GM18519 (cell line): ENCODE measurements around the gene PEX14.
"Not testable (repeated sequence)": the region's sequence is repeated elsewhere in the genome, so short reads cannot be mapped to it uniquely, and the experiment has no call there.

Experiments used
- ATAC-seq: cut with Tn5 transposase; IDR thresholded peaks from one replicate; pipeline ENCODE4 v1.9.1; 2021; ENCODE audit warnings: mild to moderate bottlenecking, moderate library complexity; ENCODE audit not compliant: unreplicated experiment, low FRiP score

The PEX14 gene

DNA sequence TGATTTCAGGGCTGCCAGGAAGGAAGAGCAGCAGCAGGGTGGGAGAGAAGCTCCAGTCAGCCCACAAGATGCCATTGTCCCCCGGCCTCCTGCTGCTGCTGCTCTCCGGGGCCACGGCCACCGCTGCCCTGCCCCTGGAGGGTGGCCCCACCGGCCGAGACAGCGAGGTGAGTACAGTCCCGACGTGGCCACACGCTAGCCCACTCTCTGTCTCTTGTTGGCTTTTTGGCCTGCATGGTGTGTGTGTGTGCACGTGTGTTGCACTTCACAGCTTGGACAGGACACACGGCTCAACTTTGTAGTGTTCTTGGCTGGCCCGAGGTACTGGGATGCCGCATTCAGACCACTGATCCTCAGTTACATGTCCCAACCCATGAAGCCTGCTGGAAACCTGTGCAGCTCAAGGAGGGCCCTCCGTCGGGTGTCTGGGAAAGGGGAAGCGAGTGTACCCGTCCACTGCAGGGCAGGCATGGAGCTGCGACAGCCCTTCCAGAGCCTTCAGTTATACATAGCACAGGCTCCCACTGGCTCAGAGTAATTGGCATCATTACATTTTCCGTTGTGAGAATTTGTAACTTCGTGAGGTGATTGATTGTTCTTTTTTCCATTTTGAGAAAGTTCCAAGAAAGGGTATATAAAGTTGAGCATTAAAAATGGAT, 24.5 kb upstream of the PEX14 start:
- no peak for ATAC-seq

DNA sequence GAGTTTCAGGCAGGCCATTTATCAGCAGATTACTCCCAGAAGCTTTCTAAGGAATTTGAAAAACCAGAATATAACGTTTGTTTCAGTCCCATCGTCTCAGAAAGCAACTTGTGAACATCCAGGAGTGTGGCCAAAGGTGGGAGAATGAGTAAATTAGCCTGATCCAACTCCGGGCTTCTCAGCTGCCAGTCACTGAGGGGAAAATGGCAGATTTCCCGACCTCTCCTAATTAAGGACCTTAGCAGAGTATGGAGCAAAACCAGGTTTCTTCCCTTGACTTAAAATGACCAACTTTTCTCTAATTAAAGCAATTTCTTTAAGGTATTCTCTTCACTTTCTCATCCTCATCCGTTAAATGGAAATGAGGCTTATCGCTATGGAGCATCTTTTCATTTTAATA, 23.9 kb upstream of the PEX14 start:
- no peak for ATAC-seq

DNA sequence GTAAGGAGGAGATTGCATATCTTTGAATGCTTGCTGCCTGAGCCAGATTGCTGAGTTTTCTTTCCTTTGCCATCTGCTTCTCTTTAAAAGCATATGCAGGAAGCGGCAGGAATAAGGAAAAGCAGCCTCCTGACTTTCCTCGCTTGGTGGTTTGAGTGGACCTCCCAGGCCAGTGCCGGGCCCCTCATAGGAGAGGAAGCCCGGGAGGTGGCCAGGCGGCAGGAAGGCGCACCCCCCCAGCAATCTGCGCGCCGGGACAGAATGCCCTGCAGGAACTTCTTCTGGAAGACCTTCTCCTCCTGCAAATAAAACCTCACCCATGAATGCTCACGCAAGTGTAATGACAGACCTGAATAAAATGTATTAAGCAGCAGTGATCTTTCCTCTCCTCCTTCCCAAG, 23.5 kb upstream of the PEX14 start:
- no peak for ATAC-seq

DNA sequence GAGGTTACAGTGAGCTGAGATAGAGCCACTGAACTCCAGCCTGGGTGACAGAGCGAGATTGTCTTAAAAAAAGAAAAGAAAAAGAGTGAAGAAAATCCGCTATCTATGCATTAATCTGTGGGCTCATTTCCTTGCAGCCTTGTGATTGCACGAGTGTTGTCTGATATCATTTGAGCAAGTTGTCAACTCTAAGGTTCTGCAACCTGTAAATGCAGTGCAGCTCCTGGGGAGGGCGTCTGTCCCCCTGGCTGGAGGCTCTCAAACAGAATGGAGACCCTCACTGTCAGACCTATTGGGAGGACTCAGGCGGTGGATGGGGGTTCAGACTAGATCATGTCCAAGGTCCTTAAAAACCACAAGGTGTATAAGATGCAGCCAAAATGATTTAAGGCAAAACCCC, 18.7 kb upstream of the PEX14 start:
- ATAC-seq, result no peak

DNA sequence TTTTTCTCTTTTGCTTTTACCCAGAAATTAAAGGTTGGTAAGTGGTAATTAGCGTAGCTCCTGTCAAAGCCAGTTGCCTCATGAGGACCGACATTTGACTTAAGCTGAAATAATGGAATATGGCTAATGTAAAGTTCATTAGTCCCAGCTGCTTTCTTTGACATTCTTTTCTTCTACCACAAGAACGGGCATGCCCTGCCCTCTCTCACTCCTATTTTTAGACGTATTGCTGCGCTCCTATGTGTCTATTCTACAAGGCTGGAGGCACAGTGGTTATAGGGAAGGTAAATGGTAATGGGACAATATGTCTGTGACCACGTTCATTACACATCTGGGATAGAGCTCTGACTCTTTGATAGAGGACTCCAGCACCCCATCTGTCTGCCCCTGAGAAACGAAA, 18.1 kb upstream of the PEX14 start:
- no peak for ATAC-seq

DNA sequence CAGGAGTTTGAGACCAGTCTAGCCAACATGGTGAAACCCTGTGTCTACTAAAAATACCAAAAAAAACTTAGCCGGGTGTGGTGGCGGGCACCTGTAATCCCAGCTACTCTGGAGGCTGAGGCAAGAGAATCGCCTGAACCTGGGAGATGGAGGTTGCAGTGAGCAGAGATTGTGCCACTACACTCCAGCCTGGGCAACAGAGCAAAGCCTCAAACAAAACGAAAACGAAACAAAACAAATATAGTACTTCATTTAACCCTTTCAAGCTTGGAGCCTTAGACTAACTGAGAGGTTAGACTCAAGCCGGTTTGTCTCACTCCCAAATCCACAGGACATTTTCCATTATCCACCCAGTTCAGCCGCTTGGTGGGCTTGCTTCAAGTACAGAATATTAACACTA, 17.3 kb upstream of the PEX14 start:
- ATAC-seq, result not testable (repeated sequence)

DNA sequence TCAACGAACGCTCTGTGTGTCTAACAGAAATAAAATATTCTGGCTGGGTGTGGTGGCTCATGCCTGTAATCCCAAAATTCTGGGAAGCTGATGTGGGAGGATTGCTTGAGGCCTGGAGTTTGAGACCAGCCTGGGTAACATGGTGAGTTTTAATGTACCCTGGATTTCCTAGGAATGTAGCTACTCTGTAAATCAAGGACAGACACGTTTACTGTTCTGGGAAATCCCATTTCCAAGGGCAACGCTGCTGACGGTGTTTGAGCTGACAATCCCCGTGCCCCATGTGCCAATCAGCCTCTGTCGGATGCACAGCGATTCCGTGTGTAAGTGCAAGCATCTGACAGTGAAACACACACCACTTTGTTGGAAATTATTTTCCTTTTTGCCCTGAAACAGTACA, 16.9 kb upstream of the PEX14 start:
- ATAC-seq, result no peak

DNA sequence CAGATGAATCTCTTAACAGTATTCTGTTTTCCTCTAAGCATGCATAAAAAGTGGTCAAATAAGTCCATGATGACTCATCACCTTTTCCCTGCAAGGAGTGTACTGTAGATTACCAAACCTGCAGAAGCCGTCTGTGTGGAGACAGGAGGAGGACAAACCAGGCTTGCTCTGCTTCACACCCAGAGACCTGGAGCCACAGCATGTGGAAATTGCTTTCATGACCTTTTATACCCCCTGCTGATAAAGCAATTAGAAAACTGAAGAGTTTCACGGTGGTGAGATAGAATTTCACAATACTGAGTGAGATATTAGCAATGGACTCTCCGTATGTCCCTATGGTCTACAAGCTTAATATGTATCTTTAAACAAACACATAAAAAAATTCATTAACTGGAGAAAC, 15.6 kb upstream of the PEX14 start:
- ATAC-seq, result no peak

DNA sequence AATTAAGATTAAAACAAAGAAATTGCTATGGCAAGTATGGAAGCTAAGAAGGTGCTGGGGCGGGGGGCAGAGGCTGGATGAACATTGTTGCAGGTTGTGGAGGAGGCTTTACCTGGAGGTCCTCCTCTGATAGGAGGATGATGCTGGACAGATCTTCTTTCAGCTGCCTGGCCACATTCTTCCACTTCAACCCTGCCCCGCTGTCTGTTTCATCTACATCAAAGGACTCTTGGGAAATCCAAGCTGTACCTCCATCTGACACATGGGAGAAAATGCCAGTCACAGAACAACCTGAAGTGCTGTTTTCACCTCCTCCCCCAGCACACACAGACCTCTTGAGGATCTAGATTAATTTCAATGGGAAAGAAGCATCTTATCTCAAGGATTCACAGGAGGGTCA, 7.7 kb upstream of the PEX14 start:
- ATAC-seq, result no peak

DNA sequence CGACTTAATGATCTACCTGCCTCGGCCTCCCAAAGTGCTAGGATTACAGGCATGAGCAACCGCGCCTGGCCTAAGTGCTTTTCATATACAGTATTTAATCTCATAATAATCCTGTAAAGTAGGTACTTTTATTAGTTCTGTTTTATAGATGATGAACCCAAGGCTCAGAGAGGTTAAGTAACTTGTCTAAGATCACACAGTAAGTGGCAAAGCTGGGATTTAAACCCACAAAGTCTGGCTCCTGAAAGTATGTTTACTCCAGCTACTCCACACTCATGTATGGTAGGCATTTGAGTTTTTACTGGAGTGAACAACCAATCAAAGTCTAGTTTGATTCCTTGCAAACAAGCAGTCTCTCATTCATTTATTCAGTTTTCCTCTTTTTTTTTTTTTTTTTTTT, 4.7 kb upstream of the PEX14 start:
- no peak for ATAC-seq

DNA sequence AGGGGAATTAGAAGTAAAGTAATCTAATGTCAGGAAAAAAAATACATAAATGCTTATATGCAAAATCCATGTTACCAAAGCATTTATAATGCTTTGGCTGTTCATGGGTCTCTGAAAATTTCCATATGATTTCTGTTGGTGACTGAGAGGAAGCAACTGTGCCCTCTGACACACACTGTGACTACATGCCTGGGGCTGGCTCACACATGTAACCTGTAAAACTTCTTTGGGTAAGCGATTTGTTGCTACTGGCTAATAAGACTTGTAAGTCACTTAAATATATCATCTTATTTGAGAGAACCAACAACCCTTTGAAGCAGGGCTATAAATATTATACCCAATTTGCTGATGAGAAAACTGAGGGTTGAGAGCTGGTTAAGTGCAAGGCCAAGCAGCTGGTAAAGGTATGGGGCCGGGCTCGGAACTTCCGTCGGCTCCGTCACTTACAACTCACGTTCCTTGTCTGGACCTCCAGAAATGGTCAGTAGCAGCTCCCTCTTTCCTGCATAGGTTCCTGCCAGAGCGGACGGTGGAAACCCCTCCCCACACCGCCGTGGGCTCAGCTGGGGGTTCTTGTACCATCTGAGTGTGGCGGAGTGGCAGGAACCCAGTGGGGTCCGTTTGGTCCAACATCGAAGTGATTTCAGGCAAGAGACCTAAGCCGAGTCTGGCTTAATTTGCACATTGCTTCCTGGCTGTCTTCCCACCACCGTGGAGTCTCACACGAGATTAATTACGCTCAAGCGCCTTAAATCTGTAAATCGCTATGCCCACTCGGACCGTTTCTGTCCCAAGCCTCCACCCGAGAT, 3.1 kb upstream of the PEX14 start:
- no peak for ATAC-seq

DNA sequence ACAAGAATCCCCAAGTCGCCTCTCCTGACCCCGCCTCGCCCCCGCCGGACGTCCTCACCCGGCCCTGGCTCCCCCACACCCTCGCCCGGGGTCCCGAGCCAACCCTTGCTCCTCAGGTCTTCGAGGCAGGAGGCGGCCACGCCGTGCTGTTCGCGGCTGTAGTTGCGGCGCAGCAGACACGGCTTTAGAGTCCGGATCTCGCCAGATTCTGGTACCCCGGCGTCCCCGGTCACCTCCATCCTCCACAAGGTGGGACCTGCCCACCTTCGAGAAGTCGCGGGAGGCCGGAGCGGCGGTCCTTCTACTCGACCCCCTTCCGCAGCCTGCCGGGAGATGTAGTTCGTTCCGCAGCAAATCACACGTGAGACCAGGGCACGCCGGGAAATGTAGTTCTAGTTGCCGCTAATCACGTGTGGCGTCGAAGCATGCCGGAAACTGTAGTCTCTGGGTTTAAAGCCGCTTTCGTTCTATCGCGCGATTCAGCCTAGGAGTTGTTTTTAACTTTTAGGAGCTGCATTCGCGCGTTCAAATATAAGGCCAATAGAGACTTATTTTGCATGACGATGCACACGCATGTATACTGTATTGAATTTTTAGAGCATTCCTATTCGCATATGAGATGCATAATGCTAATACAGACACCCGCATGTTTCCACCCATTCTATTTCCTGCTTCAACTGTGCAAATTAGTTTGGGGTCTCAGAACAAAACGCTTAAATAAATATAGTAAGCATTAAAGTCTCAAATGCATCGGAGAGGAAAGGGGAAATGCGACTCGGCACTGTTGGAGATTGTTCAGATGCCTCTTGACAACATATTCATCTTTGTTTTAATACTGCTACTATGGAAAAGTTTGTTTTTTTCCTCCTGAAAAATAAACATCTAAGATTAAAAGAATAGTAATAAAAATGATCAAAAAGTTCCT, 2.3 kb upstream of the PEX14 start, which contains the start of gene DFFA:
TSS of gene DFFA (minus strand) at position 310 of the 925 bp plus-strand sequence. CDS start at position 239, 71 bp downstream.
- ATAC-seq, result peak; percentile 72

DNA sequence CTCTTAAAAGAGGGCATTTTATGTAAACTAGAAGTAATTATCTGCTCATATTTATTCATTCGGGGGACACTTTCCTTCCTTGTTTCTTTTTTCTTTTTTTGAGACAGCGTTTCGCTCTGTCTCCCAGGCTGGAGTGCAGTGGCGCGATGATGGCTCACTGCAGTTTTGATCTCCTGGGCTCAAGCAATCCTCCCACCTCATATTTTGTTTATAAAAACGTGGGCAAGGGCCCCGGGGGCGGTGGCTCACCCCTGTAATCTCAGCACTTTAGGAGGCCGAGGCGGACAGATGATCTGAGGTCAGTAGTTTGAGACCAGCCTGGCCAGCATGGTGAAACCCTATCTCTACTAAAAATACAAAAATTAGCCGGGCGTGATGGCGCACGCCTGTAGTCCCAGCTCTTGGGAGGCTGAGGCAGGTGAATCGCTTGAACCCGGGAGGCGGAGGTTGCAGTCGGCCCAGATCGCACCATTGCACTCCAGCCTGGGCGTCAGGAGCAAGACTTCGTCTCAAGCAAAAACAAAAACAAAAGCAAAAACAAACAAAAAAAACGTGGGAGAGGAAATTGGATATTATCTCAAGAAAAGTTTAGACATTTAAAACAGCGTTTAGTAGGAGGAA, 1.5 kb upstream of the PEX14 start:
- ATAC-seq, result no peak

DNA sequence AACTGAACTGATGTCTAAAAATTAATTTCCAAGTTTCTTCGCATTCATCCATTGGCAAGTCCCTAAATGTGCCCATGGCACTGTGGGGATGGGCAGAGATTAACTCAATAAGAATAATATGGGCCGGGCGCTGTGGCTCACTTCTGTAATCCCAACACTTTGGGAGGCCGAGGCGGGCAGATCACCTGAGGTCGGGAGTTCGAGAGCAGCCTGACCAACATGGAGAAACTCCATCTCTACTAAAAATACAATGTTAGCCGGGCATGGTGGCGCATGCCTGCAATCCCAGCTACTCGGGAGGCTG, 489 bp upstream of the PEX14 start:
- not testable (repeated sequence) for ATAC-seq

DNA sequence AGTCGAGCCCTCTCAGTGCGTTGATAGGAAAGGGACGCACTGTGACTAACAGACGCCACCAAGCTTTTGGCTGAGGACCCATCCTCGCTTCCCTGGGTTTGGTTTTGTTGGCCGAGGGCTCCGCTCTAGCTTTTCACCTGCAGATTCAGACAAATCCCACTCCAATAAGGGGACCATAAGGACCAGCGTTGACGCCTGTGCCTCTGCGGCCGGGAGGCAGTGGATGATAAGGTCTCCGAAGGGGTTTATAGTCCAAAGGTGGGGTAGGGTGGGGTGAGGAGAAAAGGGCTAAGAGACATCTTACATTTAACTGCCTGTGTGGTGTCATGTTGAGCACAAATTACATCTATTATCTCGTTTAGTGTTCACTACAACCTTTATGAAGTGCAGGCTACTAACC, 760 bp downstream of the PEX14 start:
- no peak for ATAC-seq

DNA sequence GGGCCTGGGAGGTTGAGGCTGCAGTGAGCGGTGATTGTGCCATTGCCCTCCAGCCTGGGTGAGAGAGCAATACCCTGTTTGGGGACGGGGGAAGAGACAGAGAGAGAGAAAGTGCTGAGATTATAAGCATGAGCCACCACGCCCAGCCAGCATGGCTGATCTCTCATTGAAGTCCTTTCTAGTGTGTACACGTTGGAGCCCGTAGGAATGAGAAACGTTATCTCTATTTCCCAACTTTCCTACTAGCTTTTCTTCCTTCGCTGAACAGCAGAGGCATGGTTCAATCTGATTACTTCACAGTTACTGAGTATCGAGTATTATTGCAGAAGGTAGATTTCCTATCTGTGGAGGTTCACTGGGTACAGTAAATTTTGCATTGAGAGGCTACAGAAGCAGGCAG, 4.5 kb downstream of the PEX14 start:
- ATAC-seq, result no peak

DNA sequence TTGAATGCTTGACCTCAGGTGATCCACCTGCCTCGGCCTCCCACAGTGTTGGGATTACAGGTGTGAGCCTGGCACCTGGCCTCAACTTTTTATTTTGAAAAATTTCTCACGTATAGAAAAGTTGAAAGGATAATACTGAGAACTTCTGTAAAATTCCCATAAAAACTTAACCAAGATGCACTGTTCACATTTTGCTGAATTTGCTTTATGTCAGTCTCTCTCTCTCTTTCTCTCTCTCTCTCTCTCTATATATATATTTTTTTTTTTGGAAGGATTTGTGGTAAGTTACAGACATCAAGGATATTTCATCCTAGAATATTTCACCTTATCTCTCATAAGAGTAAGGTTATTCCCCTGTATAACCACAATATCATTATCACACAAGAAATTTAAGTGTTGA, 5.9 kb downstream of the PEX14 start:
- no peak for ATAC-seq

DNA sequence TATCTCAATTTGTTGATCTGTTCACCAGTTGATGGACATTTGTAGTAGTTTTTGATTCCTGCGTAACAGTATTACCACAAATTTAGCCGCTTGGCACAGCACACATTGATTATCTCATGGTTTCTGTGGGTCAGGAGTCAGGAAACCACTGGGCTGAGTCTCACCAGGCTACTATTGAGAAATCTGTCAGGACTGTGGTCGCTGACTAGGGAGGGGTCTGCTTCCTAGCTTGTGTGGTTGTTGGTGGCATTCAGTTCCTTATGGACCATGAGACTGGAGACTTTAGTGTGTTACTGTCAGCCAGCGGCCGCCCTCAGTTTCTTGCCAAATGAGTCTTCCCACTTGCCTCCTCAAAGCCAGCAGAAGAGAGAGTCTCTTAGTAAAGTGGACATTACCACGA, 9.8 kb downstream of the PEX14 start:
- ATAC-seq, result no peak

DNA sequence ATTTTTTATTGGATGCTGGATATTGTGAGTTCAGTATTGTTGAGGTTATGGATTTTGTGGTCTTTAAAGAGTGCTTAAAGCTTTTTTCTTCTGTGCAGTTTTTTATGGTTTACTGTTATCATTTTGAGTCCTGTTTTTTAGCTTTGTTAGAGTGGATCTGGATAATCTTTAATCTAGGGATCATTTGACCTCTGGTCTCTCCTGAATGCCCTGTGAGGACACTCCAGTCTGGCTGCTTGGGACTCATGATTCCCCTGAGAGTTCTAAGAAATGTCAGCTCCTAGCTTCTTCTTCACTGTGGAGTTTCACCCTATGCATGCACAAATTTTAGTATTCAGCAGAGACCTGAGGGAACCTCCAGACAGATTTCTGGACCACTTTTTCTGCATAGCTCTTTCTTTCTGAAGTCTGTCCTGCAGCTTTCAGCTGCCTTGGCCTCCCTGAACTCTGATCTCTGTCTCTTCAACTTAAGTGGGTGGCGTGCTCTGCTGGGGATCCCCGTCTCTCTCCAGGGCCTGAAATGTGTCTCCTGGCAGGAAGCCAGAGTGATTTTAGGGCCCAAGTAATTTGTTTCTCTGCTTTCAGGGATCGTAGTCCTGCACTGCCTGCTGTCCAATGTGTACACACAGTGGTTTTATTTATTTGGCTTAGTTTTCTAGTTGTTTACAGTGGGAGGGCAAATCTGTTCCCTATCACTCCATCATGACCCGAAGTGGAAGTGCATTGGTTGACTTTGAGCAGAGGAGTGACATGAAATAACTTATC, 14.7 kb downstream of the PEX14 start:
- ATAC-seq, result no peak

DNA sequence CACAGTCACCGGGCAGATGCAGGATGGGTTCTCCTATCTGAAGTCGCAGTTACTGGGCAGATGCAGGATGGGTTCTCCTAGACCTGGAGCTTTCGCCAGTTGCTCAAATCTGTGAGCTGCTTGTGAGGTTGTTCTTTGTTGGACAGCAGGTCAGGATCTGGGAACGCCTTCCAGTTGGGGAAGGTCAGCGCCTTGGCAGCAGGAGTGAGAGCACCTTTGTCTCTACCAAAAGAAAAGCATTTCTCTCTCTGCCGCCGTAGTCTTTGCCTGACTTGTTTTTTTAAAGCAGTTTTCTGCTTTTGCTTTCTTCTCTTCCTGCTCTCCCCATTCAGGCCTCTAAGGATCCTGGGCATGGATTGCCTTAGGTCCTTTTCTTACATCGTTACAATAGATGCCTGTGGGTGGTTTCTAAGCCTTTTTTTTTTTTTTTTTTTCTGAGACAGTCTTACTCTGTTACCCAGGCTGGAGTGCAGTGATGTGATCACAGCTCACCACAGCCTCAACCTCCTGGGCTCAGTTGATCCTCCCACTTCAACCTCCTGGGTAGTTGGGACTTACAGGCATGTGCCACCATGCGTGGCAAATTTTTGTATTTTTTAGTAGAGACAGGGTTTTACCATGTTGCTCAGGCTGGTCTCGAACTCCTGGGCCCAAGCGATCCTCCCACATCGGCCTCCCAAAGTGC, 15.7 kb downstream of the PEX14 start:
- ATAC-seq, result no peak
